Germinal center (tissue), 1 donor: ENCODE measurements around the gene JAM2.

Experiments used
- DNase-seq: peaks from one replicate; pipeline ENCODE4 v3.0.0; 2012; ENCODE audit warnings: mixed read lengths, low spot score

JAM2 gene

DNA sequence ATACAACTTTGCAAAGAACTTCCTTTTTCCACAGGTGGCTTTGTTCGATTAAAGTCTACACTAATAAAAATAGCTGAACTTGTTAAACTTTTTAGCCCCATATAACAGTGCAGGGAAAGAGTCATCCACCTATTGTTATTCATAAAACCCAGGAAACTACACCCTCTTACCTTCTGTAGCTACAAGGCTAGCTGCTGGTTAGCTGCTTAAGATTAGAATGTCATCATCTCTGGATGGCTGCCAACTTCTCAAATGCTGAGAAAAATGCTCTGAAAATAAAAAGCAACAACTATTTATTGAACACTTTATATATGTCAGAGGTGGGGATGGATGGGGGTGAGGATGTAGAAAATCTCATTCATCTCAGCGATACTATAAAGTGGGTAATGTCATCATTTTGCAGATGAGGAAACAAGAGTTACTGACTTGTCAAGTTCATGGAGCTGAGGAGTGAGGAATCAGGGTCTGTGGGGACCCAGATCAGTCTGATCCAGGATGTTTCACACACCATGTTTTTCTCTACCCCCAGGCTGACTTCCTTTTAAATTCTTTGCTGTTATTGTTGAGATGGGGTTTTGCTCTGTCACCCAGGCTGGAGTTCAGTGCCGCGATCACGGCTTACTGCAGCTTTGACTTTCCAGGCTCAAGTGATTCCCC, 78.6 kb downstream of the JAM2 start:
- DNase-seq = no peak

DNA sequence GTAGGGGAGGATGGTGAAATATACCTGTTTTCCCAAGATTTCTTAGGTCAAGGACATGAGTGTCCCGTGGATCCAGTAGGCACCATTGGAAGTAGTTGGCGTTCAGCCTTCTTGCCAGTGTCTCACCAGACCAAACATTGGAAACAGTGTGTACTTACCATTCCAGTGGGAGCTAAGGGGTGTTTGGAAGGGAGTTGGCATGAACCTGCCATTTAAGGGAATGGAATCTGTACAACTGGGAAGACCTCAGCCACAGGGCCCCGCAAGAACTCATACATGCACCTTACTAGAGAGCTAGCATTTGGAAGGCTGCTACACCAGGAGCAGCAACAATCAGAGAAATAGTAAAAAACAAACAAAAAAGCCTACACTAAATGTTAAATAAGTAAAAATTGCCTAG, 82.9 kb downstream of the JAM2 start:
- no peak for DNase-seq

DNA sequence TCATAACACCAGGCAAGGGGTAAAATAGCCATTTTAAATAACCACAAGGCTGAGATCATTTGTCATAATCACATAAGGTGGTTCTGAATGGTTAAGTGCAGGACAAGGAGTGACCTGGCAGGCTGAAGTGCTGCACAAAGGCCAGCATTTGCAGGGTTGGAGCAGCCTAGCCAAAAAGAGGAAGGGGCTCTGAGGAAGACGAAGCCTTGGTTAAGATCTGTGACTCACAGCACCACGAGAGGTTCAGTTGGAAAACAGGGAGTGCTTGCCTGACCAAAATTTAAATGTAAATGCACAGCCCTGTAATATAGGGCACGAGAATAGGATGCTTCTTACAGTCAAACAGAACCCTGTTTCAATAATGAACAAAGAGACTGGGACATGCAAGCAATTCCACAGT, 83.6 kb downstream of the JAM2 start:
- DNase-seq = no peak

DNA sequence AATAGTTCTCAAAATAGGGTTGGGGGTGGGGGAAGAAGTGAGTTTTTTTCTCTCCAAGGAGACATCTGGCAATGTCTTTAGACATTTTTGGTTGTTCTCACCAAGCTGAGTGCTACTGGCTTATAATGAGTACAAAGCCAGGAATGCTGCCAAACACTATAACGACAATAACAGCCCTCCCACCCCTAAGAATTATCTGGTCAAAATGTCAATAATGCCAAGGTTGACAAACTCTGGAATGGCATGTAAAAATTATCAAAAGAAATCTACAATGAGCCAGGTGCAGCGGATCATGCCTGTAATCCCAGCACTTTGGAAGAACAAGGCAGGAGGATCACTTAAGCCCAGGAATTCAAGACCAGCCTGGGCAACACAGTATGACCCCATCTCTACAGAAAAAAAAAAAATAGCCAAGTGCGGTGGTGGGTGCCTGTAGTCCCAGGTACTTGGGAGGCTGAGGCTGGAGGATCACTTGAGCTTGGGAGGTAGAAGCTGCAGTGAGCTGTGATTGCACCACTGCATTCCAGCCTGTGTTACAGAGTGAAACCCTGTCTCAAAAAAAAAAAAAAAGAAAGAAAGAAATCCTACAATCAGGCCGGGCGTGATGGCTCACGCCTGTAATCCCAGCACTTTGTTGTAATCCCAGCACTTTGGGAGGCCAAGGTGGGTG, 93.2 kb downstream of the JAM2 start:
- DNase-seq = no peak

DNA sequence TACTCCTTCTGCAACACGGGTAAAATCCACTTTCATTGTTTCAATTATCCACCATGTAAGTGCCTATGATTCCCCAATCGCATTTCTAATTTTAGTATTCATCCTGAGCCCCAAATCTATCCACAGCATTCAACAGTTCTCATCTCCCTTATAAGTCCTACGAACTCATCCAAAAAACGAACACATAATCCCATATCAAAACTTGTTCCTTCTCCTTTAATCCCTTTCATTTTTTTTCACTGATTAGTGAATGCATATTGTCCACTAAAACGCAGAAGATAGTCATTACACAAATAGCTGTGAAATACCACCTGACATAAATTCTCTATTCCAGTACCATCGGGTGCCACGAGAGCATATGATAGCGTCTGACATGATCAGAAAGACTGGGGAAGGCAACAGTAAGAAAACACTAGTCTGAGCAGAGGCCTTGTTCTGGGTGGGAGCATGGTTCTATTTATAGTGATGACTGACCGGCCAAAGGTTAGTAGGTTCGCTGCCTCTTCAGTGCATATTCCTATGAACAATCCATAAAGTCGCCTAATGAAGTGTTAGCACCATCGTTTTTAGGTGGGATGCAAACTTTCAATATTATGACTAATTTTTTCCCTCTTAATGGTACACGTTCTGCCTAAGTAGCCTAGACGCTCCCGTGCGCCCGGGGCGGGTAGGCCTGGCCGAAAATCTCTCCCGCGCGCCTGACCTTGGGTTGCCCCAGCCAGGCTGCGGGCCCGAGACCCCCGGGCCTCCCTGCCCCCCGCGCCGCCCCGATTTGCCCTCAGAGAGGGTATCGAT, 95.0 kb downstream of the JAM2 start:
- DNase-seq = no peak

DNA sequence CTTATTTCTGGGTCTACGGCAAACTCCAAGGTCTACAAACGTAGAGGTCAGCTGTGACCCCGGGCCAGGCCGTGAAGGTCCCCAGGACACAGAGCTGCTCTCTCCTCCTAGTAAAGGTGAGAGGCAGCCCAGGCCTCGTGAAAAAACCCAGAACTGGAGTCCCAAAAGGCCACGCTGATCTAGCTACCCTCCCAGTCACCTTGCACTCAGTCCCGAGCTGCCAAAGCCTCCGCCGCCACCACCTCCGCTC, 95.5 kb downstream of the JAM2 start:
- no peak for DNase-seq

DNA sequence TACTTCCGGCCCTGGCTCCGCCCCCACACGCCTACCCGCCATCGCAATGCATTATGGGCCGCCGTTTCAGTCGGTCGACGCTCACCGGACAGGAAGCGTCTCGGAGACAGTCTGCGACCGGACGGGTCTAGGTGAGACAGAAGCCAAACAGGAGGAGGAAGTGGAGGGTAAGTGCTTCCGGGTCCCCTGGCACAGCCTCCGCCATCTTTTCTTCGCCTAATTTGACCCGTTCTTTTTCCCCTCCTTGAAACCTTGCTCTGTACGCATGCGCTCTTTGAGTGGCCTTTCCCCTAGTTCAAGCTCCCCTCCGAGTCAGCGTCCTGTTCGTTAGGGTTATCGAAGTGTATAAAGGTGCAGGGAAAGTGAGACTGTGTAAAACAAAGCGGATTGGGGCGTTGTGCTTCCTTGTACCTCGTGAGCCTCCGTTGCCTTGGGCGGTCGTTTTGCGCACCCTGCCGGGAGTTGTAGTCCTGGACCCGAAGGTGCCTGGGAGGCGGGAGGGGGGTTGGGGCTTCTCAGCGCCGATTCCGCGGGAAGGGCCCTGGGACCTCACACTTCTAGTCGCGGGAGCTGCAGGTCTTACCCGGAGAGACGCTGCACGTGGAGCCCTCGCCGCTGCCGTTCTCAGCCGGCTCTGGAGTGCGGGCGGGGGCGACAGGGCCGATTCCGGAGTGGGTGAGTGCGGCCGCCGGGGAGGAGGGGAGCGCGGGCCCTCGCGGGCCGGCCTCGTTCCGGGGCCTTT, 96.0 kb downstream of the JAM2 start, which contains the start of the genes ATP5PF and GABPA:
Gene ATP5PF, minus strand, starts transcription at position 1 of the 742 bp plus-strand sequence. CDS start 5,110 bp downstream, outside the sequence.
Gene GABPA, plus strand, starts transcription at position 69 of the 742 bp plus-strand sequence. CDS start 6,627 bp downstream, outside the sequence.
- peak; percentile 88 for DNase-seq

DNA sequence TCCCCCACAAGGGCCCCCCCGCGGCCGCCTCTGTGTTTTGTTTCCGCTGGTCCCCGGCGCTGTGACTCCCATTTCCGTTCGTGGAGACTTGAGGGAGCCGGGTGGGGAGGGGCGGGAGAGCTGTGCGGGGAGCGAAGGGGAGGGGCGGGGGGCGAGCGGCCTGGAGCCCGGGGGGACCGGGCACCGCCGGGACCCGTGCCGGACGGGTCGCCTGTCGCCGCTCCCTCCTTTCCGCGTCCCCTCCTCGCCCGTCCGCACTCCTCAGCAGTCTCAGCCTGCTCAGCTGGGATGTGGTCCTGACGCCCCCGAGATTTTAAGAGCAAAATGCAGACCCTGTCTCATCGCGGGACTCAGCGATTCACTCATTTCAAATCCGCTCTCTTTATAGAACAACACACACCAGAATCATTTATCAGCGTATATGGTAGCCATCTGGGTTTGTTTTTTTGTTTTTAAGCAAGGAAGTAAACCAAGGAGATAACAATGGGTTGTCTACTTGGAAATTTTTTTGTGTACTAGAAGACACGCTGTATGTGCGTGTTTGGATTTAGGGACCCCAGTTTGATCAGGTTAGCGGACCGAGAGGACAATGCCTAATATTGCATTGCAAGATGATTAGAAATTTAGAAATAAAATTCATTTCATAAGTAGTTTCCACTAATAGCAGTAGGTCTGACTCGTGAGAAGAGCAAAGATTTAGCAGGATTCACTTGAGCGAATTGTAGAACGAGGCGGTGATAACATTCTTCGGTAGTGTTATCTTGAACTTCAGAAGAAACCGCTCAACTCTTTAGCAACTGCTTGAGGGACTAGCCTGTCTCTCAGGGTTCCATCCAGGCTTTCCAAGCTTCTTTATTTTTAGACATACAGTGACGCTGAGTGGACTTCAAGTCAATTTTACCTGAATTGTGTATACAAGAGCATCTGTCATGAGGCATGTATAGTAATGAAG, 96.9 kb downstream of the JAM2 start:
- no peak for DNase-seq

DNA sequence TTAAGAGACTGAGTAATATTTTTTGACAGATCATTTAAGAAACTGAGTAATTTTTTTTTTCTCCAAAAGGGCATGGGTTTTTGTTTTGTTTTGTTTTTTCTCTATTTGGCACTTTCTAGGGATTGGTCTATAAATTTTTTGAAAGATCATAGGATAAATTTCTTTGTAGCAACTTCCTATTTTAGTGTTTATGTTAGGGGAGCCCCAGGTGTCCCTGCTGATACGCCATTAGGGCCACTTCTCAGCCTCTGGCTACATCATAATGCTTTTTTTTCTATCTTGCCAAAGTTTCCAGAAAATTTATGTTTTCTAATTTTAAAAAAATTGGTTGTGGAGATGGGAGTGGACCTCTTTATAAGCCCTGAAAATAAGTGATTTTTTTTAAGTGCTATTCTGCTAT, 98.4 kb downstream of the JAM2 start:
- no peak for DNase-seq

DNA sequence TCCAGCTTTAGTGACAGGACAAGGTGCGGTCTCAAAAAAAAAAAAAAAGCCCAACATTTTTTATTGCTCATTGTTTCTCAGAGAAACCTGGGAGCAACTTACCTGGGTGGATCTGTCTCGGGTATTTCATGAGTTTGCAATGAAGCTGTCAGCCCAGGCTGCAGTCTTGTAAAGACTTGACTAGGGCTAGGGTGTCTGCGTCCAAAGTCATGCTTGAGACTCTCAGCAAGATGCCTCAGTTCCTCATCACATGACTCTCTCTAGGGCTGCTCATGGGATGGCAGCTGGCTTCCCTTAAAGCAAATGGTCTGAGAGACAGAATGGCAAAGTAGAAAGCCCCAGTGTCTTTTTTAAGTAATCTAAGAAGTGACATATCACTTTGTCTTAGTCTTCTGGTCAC, 103.8 kb downstream of the JAM2 start:
- no peak for DNase-seq

DNA sequence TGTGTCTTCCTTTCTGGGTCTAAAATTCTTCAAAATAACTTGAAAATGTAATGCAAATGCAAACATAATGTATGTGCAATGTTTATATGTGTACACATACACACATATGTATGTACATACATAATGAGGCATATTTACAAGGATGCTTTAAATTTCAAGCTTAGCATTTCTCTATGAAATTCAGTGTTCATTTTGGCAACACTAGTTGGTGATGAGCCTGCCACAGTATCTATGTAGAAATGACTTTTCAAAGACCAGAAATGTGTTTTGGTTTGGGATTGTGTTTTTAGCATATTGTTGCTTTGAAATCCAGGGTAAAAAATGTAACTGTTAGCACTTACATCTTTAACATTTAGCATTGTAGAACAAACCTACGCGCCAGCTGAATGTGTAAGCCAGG, 105.8 kb downstream of the JAM2 start:
- no peak for DNase-seq

DNA sequence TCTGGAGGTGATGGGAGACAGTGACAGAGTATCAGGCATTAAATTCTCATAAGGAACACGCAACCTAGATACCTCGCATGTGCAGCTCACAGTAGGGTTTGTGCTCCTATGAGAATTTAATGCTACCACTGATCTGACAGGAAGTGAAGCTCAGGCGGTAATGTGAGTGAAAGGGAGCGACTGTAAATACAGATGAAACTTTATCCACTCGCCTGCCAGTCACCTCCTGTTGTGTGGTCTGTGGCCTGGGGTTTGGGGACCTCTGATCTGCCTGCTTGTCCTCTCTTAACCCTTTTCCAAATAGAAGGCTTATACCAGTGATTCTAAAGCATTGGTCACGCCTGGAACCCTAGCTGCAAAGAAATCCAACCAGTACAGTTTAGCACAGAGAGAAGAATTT, 111.0 kb downstream of the JAM2 start:
- no peak for DNase-seq

DNA sequence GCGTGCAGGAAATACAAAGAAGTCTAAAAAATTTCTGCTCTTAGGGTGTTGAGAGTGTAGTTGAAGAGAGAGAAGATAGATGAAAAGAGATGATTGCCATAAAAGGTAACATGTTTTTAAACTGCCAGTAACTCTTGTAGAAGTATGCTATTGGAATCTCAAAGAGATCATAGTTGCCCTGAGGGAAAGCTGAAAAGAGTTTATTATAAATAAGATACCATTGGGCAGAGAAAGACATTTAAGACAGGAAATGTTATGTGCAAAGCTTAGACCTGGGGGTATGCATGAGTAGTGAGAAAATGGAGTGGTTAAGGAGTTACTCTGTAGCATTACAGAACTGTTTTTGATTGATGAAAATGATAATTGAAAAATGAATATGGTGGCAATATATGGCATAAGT, 113.4 kb downstream of the JAM2 start:
- no peak for DNase-seq

DNA sequence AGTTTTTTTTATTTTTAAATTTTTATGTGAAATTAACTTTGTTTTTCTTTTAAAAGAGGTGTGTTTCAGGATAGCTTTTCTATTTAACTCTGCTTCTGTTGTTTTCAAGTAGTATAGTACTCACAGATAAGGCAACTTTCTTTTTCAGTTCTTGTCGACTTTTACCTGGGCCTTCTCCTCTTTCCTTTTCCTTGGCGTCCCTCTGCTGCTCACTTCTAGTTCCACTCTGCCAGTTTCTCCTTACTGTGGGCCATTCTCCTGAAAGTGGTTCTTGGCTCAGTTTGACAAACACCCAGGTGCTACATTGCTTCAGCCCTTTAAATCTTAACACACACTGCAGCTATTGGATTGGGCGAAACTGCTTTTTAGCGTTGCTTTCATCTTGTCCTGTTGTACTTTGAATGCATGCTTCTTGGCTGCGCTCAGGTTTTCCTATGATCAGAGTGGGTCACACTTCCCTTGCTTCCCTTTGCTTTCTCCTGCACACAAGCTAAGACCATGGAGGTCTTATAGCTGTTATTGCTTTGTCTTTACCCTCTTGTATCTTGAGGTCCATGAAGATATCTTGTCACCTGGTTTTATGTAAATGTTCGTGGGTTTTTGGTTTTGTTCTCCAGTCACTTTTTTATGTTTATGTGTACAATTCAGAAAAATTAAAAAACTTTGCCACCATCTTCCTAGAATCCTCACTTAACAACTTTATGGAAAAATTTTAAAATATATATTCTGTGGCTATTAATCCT, 117.3 kb downstream of the JAM2 start:
- no peak for DNase-seq

DNA sequence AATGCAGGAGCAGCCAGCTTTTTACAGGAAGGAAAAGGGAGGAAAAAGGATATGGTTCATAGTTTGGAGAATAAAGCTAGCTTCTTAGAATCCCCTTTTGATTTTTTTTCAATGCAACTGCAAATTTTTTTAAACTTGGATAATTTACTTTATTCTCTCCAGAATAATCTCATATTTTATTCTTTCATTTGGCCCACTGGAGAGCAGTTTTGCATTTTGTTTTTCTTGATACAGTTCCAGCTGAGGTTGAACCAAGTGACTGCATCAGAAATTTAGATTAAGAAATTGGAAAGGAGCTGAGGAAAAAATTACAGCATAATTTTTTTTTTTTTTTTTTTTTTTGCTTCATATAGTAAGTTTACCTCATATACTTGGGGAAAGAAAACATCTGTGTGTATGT, 118.5 kb downstream of the JAM2 start:
- DNase-seq = no peak

DNA sequence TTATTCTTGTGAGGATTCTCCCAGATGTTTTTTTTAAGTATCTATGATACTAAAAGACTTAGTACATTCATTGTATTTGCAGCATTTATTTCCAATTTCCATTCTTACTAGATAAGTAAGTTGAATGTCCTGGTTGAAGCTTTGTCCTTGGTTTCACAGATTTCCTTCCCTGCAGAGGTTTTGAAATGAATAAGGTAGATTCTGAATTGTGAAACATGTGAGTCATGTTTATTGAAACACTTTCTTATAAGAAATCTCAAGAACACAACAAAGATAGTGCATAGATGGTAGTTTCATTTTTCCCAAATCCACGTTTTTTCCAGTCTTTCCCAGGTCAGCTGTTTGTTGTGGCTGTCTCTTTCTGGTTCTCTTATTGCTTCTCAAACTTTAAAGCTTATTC, 120.5 kb downstream of the JAM2 start:
- no peak for DNase-seq

DNA sequence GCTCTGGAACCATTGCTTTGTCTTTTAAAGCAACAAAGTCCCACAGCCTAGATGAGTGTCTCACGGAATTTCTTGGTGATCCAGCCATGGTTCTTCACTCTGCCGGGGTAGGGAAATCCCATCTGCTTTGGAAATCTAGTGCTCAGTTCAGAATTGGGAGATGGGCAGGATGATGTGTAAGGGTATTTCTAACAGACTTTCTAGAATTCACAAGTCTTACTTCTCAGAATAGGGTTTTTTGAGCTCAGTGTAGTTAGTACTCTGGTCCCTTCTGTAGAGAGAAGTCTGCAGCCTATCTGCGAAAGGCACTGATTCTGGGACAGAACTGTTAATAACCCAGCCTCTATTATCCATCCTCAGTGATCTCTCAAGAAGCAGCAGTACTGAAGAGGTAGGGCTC, 121.0 kb downstream of the JAM2 start:
- no peak for DNase-seq

DNA sequence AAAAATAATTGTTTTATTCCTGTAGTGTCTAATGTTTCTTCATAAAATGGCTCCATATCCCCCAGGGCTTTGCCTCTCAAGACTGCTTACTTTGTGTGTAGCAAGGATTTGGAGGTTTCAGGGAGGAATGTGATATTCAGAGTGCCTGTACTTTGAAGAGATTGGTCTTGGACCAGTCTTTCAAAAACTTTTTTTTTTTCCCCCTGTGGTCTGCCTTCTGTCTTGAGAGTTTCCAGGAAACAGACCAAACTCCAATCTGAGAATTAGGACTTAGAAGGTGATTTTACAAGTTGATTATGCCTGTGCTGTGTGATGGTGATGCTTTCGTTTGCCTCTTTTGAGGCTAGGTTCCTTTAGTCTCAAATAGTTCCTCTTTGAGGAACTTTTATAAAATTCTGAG, 121.6 kb downstream of the JAM2 start:
- no peak for DNase-seq

DNA sequence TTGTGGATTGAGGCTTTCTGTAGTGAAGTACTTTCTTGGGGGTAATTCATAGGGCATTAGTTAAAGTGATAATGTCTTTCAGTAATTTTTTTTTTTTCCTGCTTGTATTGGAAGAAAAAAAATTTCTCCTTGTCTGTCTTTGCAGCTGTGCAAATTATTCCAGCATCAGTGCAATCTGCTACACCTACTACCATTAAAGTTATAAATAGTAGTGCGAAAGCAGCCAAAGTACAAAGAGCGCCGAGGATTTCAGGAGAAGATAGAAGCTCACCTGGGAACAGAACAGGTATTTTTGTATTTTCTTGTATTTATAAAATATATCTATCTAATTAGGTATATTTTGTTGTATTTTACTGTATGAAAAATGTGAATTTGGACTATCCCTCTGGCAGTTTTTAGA, 125.0 kb downstream of the JAM2 start:
- no peak for DNase-seq
